HCT116 (cell line): ENCODE data around the gene CTU1. TPM values are rescaled to one million over a fixed set of nuclear protein-coding genes. Genes with fewer than 3 reads are reported as not detected.

Source experiments
- ATAC-seq: fragments of 200-7000 bp; cut with Tn5 transposase; 2 replicates; pipeline ENCODE4 v1.9.1; 2020; ENCODE audit warnings: mild to moderate bottlenecking, moderate library complexity
- BruUV-seq: library from RNA; stranded (reverse); fragments of 400-500 nt; replicated peaks from 2 replicates; lab custom pipeline; 2021; lab: Mats Ljungman, UMichigan
- CTCF ChIA-PET: fragments of 300-600 bp; sonication (Branson Sonifier 250); formaldehyde crosslinking; loops from one replicate; lab custom pipeline; 2021; ENCODE audit warnings: antibody characterized with exemption; lab: Charles Lee
- POLR2A ChIA-PET: fragments of 300-600, 350-600 bp; sonication (Branson Sonifier 250); formaldehyde crosslinking; loops from one replicate; lab custom pipeline; 2021; ENCODE audit warnings: antibody characterized with exemption; lab: Charles Lee
- RAD21 ChIA-PET, 2 experiments: fragments of 300-600 bp; sonication (Branson Sonifier 250); formaldehyde crosslinking; loops; one replicate each; lab custom pipeline; 2023; ENCODE audit warnings: low total read pairs in 2 of 2; ENCODE audit not compliant: uncharacterized antibody in 2 of 2, unreplicated experiment in 2 of 2, low non-redundant PET in 1 of 2; lab: Charles Lee
- DNase-seq: peaks from one replicate; pipeline ENCODE4 v3.0.0-alpha.2; 2010; ENCODE audit warnings: low read depth, low spot score
- H2AFZ ChIP-seq: fragments of 200-600 bp; shearing (Covaris generic), sonication (generic); 2 replicates; pipeline ENCODE4 v1.6.1; 2017; ENCODE audit warnings: low read depth, mixed run types, mixed read lengths, antibody characterized with exemption, low read length; ENCODE audit not compliant: poor library complexity, severe bottlenecking
- H3K27ac ChIP-seq: 2 replicates; pipeline ENCODE4 v1.5.1; 2012; ENCODE audit warnings: low read depth, low read length
- H3K27me3 ChIP-seq: fragments of 200-600 bp; sonication (generic); 2 replicates; pipeline ENCODE4 v1.6.1; 2016; ENCODE audit warnings: mixed run types, low read length, mixed read lengths; ENCODE audit not compliant: insufficient read depth
- H3K36me3 ChIP-seq, 2 experiments: fragments of 200-500 bp in 1 of 2; fragments of 200-600 bp in 1 of 2; sonication (Bioruptor generic) in 1 of 2; sonication (generic) in 1 of 2; 2 replicates each; pipeline versions ENCODE4 v1.5.1 to v1.6.1; 2014 to 2016; ENCODE audit warnings: low read length in 2 of 2, inconsistent platforms in 1 of 2, mixed read lengths in 1 of 2, mixed run types in 1 of 2; ENCODE audit not compliant: insufficient read depth in 2 of 2, control insufficient read depth in 1 of 2
- H3K4me1 ChIP-seq, 2 experiments: fragments of 200-600 bp in 1 of 2; sonication (generic) in 1 of 2; 2 replicates each; pipeline versions ENCODE4 v1.5.1 to v1.6.1; 2012 to 2017; ENCODE audit warnings: low read length in 2 of 2, inconsistent platforms in 1 of 2, mild to moderate bottlenecking in 1 of 2, mixed read lengths in 1 of 2, mixed run types in 1 of 2, moderate library complexity in 1 of 2; ENCODE audit not compliant: insufficient read depth in 2 of 2, control insufficient read depth in 1 of 2
- H3K4me2 ChIP-seq: fragments of 200-600 bp; sonication (generic); 2 replicates; pipeline ENCODE4 v1.6.1; 2017; ENCODE audit warnings: mixed run types, low read length, mixed read lengths
- H3K4me3 ChIP-seq, 2 experiments: fragments of 200-600 bp in 1 of 2; sonication (generic) in 1 of 2; replicated peaks in 1 of 2; 2 replicates each; pipeline ENCODE4 v1.5.1; 2011 to 2016; ENCODE audit warnings: low read length in 2 of 2, control low read depth in 1 of 2, low read depth in 1 of 2, mild to moderate bottlenecking in 1 of 2, mixed read lengths in 1 of 2, mixed run types in 1 of 2
- H3K79me2 ChIP-seq: fragments of 200-600 bp; sonication (generic); 2 replicates; pipeline ENCODE4 v1.6.1; 2017; ENCODE audit warnings: mild to moderate bottlenecking, mixed run types, low read length, moderate library complexity, mixed read lengths; ENCODE audit not compliant: insufficient read depth
- H3K9ac ChIP-seq: fragments of 200-600 bp; sonication (generic); 2 replicates; pipeline ENCODE4 v1.6.1; 2016; ENCODE audit warnings: low read length, mixed read lengths
- H3K9me2 ChIP-seq: fragments of 200-600 bp; sonication (generic), shearing (Covaris generic); 2 replicates; pipeline ENCODE4 v1.6.1; 2017; ENCODE audit warnings: mixed run types, mild to moderate bottlenecking, moderate library complexity; ENCODE audit not compliant: insufficient read depth
- H3K9me3 ChIP-seq, 2 experiments: fragments of 200-500 bp in 1 of 2; fragments of 200-600 bp in 1 of 2; sonication (Bioruptor generic) in 1 of 2; sonication (generic) in 1 of 2; 2 replicates each; pipeline ENCODE4 v1.6.1; 2014 to 2017; ENCODE audit warnings: low read length in 2 of 2, mixed read lengths in 2 of 2, inconsistent platforms in 1 of 2, low read depth in 1 of 2, mild to moderate bottlenecking in 1 of 2, mixed run types in 1 of 2, moderate library complexity in 1 of 2; ENCODE audit not compliant: control insufficient read depth in 1 of 2, insufficient read depth in 1 of 2
- H4K20me1 ChIP-seq: fragments of 200-600 bp; sonication (generic), shearing (Covaris generic); 2 replicates; pipeline ENCODE4 v1.6.1; 2017; ENCODE audit warnings: mixed run types, mild to moderate bottlenecking, moderate library complexity; ENCODE audit not compliant: insufficient read depth
- CBX3 ChIP-seq: IDR thresholded peaks from 2 replicates; pipeline ENCODE4 v1.6.1; 2012; ENCODE audit warnings: low read depth
- SP1 ChIP-seq: IDR thresholded peaks from 2 replicates; pipeline ENCODE4 v1.6.1; 2012; ENCODE audit warnings: low read depth
- SRF ChIP-seq: IDR thresholded peaks from 2 replicates; pipeline ENCODE4 v1.6.1; 2012; ENCODE audit warnings: low read depth
- TCF7L2 ChIP-seq: IDR thresholded peaks from 2 replicates; pipeline ENCODE4 v1.7.0; 2011; ENCODE audit warnings: borderline replicate concordance, inconsistent platforms; ENCODE audit not compliant: insufficient read depth, insufficient read length; ENCODE audit errors: extremely low read depth
- YY1 ChIP-seq: IDR thresholded peaks from 2 replicates; pipeline ENCODE4 v1.6.1; 2011; ENCODE audit warnings: low read length, low read depth, moderate library complexity, mild to moderate bottlenecking; ENCODE audit not compliant: insufficient replicate concordance; ENCODE audit errors: extremely low read depth
- ZFX ChIP-seq: fragments of 450-650 bp; IDR thresholded peaks from 2 replicates; pipeline ENCODE4 v1.6.1; 2017
- ZNF274 ChIP-seq: fragments of 200-500 bp; sonication (Bioruptor generic); IDR thresholded peaks from 2 replicates; pipeline ENCODE4 v1.6.1; 2014; ENCODE audit warnings: mild to moderate bottlenecking, low read depth, low read length, inconsistent platforms
- intact Hi-C: fragments of 100-400 bp; cut with micrococcal nuclease; formaldehyde crosslinking; loops from 2 replicates; pipeline ENCODE4 v1.10.0; 2022
- total RNA-seq: library from RNA; stranded (reverse); gene quantifications from one replicate; pipeline ENCODE4 v1.2.1, GENCODE V29; 2021; ENCODE audit not compliant: unreplicated experiment
- TF ChIP-seq, protein P1 (sequence below): IDR thresholded peaks from 2 replicates; pipeline ENCODE4 v1.6.1; 2012
- TF ChIP-seq, protein P2 (sequence below): IDR thresholded peaks from 2 replicates; pipeline ENCODE4 v1.6.1; 2011; ENCODE audit warnings: mild to moderate bottlenecking, low read length, moderate library complexity; ENCODE audit not compliant: insufficient replicate concordance; ENCODE audit errors: extremely low read depth

CTU1 gene
- total RNA-seq, 1 experiment from 2014 or later: 14.0 TPM

GRCh38 chr19:51136851-51137551 is 28.8 kb upstream of the CTU1 start:
- no peak overlapping the region for H2AFZ ChIP-seq
- no peaks in the 10 kb centered on the region for H3K9me2 ChIP-seq
- RAD21 ChIA-PET: no interaction called here
- no TSS peak for BruUV-seq
- peaks cover 4% of the 10 kb centered on the region; the same call in 1 of the 2 replicates for H3K27me3 ChIP-seq
- intact Hi-C loops: no loop called here
- H3K79me2 ChIP-seq: no peaks in the 10 kb centered on the region
- H3K27ac ChIP-seq: no peak overlapping the region
- H4K20me1 ChIP-seq: no peaks in the 10 kb centered on the region
- peaks cover 0 to 6% of the 10 kb centered on the region in 2 experiments; a peak in 1 of 4 replicates for H3K4me1 ChIP-seq
- CTCF ChIA-PET: interaction anchor here (1.3 kb wide), 1 partner anchor 20 kb away, joined by 3 read pairs; no protein-coding TSS in a partner anchor
- POLR2A ChIA-PET: no interaction called here
- ATAC-seq (no peak), DNase-seq (no peak)
- no peak overlapping the region for H3K4me2 ChIP-seq
- no peak overlapping the region for H3K9ac ChIP-seq
- no peaks in the 10 kb centered on the region for H3K36me3 ChIP-seq
- no peaks in the 10 kb centered on the region for H3K9me3 ChIP-seq
- no peak overlapping the region for H3K4me3 ChIP-seq
- no peak for TF ChIP-seq ZNF274
- TF ChIP-seq CBX3: no peak
- TF ChIP-seq, protein P1, sequence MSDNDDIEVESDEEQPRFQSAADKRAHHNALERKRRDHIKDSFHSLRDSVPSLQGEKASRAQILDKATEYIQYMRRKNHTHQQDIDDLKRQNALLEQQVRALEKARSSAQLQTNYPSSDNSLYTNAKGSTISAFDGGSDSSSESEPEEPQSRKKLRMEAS: no peak
- TF ChIP-seq TCF7L2: no peak
- TF ChIP-seq ZFX: no peak
- no peak for TF ChIP-seq YY1
- no peak for TF ChIP-seq SRF
- TF ChIP-seq, protein P2, sequence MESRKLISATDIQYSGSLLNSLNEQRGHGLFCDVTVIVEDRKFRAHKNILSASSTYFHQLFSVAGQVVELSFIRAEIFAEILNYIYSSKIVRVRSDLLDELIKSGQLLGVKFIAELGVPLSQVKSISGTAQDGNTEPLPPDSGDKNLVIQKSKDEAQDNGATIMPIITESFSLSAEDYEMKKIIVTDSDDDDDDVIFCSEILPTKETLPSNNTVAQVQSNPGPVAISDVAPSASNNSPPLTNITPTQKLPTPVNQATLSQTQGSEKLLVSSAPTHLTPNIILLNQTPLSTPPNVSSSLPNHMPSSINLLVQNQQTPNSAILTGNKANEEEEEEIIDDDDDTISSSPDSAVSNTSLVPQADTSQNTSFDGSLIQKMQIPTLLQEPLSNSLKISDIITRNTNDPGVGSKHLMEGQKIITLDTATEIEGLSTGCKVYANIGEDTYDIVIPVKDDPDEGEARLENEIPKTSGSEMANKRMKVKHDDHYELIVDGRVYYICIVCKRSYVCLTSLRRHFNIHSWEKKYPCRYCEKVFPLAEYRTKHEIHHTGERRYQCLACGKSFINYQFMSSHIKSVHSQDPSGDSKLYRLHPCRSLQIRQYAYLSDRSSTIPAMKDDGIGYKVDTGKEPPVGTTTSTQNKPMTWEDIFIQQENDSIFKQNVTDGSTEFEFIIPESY: no peak
- no peak for TF ChIP-seq SP1
- TF ChIP-seq, all 23 proteins: peak for 0
